Esophagus (tissue), 2 donors: Measurements from ENCODE around the gene RAB31. TPM values are rescaled to one million over a fixed set of nuclear protein-coding genes. Genes with fewer than 3 reads are reported as not detected.

Experiments
- H3K27ac ChIP-seq, 2 donors: one replicate each; pipeline ENCODE4 v1.5.1; 2013; ENCODE audit warnings: low read depth in 2 of 2, mild to moderate bottlenecking in 2 of 2, inconsistent platforms in 1 of 2, low read length in 1 of 2, moderate library complexity in 1 of 2
- H3K27me3 ChIP-seq, 2 donors: one replicate each; pipeline ENCODE4 v1.6.1; 2013; ENCODE audit warnings: low read length in 2 of 2, control low read depth in 1 of 2, mild to moderate bottlenecking in 1 of 2; ENCODE audit not compliant: insufficient read depth in 2 of 2, control insufficient read depth in 1 of 2
- H3K36me3 ChIP-seq, 2 donors: one replicate each; pipeline ENCODE4 v1.6.1; 2013; ENCODE audit warnings: low read length in 1 of 2; ENCODE audit not compliant: control insufficient read depth in 2 of 2, insufficient read depth in 2 of 2
- H3K4me1 ChIP-seq, 2 donors: one replicate each; pipeline ENCODE4 v1.6.1; 2013; ENCODE audit warnings: low read length in 1 of 2; ENCODE audit not compliant: control insufficient read depth in 2 of 2, insufficient read depth in 2 of 2
- H3K4me3 ChIP-seq, 2 donors: one replicate each; pipeline ENCODE4 v1.5.1; 2013; ENCODE audit warnings: low read length in 2 of 2, mild to moderate bottlenecking in 2 of 2, low read depth in 1 of 2, moderate library complexity in 1 of 2
- H3K9me3 ChIP-seq, 2 donors: one replicate each; pipeline ENCODE4 v1.6.1; 2013; ENCODE audit warnings: mild to moderate bottlenecking in 2 of 2, low read depth in 1 of 2, low read length in 1 of 2, moderate library complexity in 1 of 2; ENCODE audit not compliant: control insufficient read depth in 2 of 2, insufficient read depth in 1 of 2
- WGBS, 2 donors: extraction: QIAGEN DNeasy Blood & Tissue Kit; methylation state at CpG; one replicate each; pipeline ENCODE4 v1.1.7; 2013; 5-methylcytosine and 5-hydroxymethylcytosine counted together
- polyA plus RNA-seq, 2 donors: library from polyadenylated mRNA; stranded (reverse); fragments of 200-250 nt; gene quantifications; one replicate each; pipeline ENCODE4 v1.2.3, GENCODE V29; 2013
- donor health status: healthy with polysubstance abuse.
- donor health status: Bipolar disorder and iron deficiency.

Gene RAB31
- polyA plus RNA-seq, 2 donors, result 10.7 to 17.5 TPM

GRCh38 chr18:9832871-9833270 lies 124.8 kb downstream of the RAB31 start:
- no peaks in the 10 kb centered on the region for H3K36me3 ChIP-seq
- 93 to 96% methylated on average over 20 of the region's 20 CpGs for WGBS, 2 donors
- no peak overlapping the region for H3K4me3 ChIP-seq

GRCh38 chr18:9834551-9834950 lies 126.5 kb downstream of the RAB31 start:
- H3K27ac ChIP-seq, result no peak overlapping the region

More at GRCh38 chr18:9832871-9833270, 124.8 kb downstream of the RAB31 start:
- no peaks in the 10 kb centered on the region for H3K27me3 ChIP-seq
- peaks cover 2 to 10% of the 10 kb centered on the region in 2 donors for H3K4me1 ChIP-seq
- H3K27ac ChIP-seq, result no peak overlapping the region
- H3K9me3 ChIP-seq, result no peaks in the 10 kb centered on the region

GRCh38 chr18:9835113-9835755 lies 127.1 kb downstream of the RAB31 start:
- Histone ChIP-seq H3K4me1 (peaks cover 8 to 10% of the 10 kb centered on the region in 2 donors), H3K9me3 (no peaks in the 10 kb centered on the region), H3K27ac (peak overlapping the region; percentile 49 to 74), H3K36me3 (peaks cover 0 to 4% of the 10 kb centered on the region in 2 donors), H3K27me3 (no peaks in the 10 kb centered on the region), H3K4me3 (no peak overlapping the region)
- WGBS, 2 donors, result 43 to 56% methylated on average over 11 of the region's 11 CpGs

More at GRCh38 chr18:9834551-9834950, 126.5 kb downstream of the RAB31 start:
- no peak overlapping the region for H3K4me3 ChIP-seq
- no peaks in the 10 kb centered on the region for H3K27me3 ChIP-seq
- H3K36me3 ChIP-seq, result peaks cover 0 to 4% of the 10 kb centered on the region in 2 donors
- peaks cover 5 to 10% of the 10 kb centered on the region in 2 donors for H3K4me1 ChIP-seq
- 60 to 63% methylated on average over 2 of the region's 2 CpGs for WGBS, 2 donors
- no peaks in the 10 kb centered on the region for H3K9me3 ChIP-seq

- no peaks in the 10 kb centered on the region for H3K27me3 ChIP-seq
- no peaks in the 10 kb centered on the region for H3K9me3 ChIP-seq
- 32 to 63% methylated on average over 10 of the region's 10 CpGs for WGBS, 2 donors
- H3K36me3 ChIP-seq, result peaks cover 0 to 4% of the 10 kb centered on the region in 2 donors
- H3K27ac ChIP-seq, result peak overlapping the region; percentile 27 to 76
- H3K4me1 ChIP-seq, result peaks cover 8 to 10% of the 10 kb centered on the region in 2 donors
- no peak overlapping the region for H3K4me3 ChIP-seq
These were observed 127.7 kb downstream of the RAB31 start for GRCh38 chr18:9835825-9836224.

- Histone ChIP-seq H3K4me3 (no peak overlapping the region), H3K27me3 (no peaks in the 10 kb centered on the region), H3K27ac (peak overlapping the region in 1 of 2 donors; percentile 59), H3K36me3 (peaks cover 0 to 4% of the 10 kb centered on the region in 2 donors), H3K9me3 (no peaks in the 10 kb centered on the region), H3K4me1 (peaks cover 8% of the 10 kb centered on the region in 2 donors)
- 40 to 46% methylated on average over 10 of the region's 10 CpGs for WGBS, 2 donors
These were observed 130.2 kb downstream of the RAB31 start for GRCh38 chr18:9838144-9838877.

- no peak overlapping the region for H3K27ac ChIP-seq
- no peaks in the 10 kb centered on the region for H3K27me3 ChIP-seq
- no peak overlapping the region for H3K4me3 ChIP-seq
- H3K36me3 ChIP-seq, result peaks cover 0 to 4% of the 10 kb centered on the region in 2 donors
- H3K4me1 ChIP-seq, result peaks cover 8% of the 10 kb centered on the region in 2 donors
- H3K9me3 ChIP-seq, result no peaks in the 10 kb centered on the region
- 93 to 94% methylated on average over 8 of the region's 8 CpGs for WGBS, 2 donors
These were observed 131.1 kb downstream of the RAB31 start for GRCh38 chr18:9839211-9839610.

DNA sequence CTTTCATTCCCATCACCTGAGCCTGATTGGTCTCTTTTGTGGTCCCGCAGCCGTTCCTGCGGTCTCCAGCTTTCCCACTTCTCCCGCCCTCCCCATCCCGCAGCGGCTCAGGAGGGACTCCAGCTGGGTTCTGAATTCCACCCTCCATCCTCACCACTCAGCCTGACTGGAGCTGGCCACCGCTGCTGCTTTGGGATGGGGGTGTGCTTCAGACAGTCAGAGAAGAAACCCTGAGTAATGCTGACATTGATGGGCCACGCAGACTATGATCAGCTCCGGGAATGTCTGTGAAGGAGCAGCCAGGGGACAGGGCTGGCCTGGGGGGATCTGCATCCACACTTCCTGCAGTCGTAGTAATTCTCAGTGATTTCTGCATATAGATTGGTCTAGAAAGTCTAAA lies 131.8 kb downstream of the RAB31 start:
- WGBS, 2 donors, result 86 to 87% methylated on average over 10 of the region's 10 CpGs
- Histone ChIP-seq H3K9me3 (no peaks in the 10 kb centered on the region), H3K27me3 (no peaks in the 10 kb centered on the region), H3K4me3 (no peak overlapping the region), H3K36me3 (peaks cover 0 to 4% of the 10 kb centered on the region in 2 donors), H3K4me1 (peaks cover 8% of the 10 kb centered on the region in 2 donors), H3K27ac (no peak overlapping the region)

- Histone ChIP-seq H3K27me3 (no peaks in the 10 kb centered on the region), H3K4me3 (no peak overlapping the region), H3K27ac (no peak overlapping the region), H3K36me3 (peaks cover 0 to 4% of the 10 kb centered on the region in 2 donors), H3K9me3 (no peaks in the 10 kb centered on the region), H3K4me1 (peaks cover 6 to 8% of the 10 kb centered on the region in 2 donors)
- WGBS, 2 donors, result 77 to 82% methylated on average over 4 of the region's 4 CpGs
These were observed 133.7 kb downstream of the RAB31 start for GRCh38 chr18:9841752-9842151.

DNA sequence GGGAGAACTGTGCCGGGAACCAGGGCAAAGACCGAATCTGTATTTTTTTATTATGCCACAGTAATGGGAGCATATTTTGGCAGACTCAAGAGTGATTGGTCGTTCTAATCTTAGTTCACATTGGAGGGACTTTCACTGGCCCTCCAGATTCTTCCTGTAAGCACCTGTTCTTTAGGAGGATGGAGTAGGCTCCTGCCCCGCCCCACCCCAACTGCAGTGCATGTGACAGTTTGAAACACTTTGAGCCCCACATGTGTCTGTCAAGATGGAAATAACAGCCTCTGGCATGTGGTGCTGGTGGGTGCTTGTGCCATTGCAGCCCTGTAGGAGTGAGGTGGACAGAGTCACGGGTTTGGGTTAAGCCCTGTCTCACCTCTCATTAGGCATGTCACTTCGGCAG lies 134.3 kb downstream of the RAB31 start:
- Histone ChIP-seq H3K27me3 (no peaks in the 10 kb centered on the region), H3K36me3 (peaks cover 0 to 4% of the 10 kb centered on the region in 2 donors), H3K4me1 (peaks cover 8 to 10% of the 10 kb centered on the region in 2 donors), H3K9me3 (no peaks in the 10 kb centered on the region), H3K4me3 (no peak overlapping the region), H3K27ac (no peak overlapping the region)
- 95 to 97% methylated on average over 6 of the region's 6 CpGs for WGBS, 2 donors
